IPS DF 4.7 (cell line): ENCODE measurements around the gene CERCAM.

ENCODE experiments used
- DNase-seq: peaks from one replicate; pipeline ENCODE4 v3.0.0-alpha.2; 2013; ENCODE audit warnings: low spot score; ENCODE audit errors: extremely low read depth

CERCAM gene

DNA sequence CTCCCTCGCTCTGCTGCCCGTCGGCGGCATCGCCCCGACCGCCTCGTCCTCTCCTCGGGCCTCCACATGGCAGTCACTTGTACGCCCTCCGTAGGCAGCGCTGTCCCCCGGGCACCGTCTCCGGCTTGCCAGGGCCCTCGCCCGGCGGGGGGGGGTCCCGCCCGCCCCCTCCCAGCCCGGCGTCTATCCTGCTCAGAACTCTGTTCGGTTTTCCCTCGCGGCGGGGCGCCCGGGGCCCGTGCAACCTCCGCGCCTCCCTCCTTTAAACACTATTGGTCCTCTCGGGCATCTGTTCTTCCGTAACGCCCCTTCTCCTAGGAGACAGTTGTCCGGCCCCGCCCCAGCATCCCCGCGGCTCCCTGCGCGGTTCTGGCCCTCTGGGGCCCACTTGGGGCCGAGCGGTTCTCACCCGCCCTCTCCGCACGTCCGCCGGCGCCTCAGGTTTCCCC is 36.0 kb downstream of the CERCAM start:
- no peak for DNase-seq

- no peak for DNase-seq
Observed at GRCh38 chr9:128457207-128457606, 36.5 kb downstream of the CERCAM start.

DNA sequence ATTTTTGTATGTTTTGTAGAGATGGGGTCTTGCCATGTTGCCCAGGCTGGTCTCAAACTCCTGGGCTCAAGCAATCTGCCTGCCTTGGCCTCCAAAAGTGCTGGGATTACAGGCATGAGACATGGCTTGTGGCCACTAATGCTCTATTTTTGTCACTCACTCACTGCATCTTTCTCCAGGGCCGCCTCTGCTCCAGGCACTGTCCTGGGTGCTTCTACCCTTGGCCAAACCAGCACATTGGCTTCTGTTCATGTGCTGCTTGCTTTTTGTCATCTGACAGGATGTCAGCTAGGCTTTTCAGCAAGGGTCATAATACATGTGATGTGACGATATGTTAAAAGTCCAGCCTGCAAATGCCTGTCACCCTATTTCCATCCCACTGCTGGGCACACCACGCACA is 38.4 kb downstream of the CERCAM start:
- no peak for DNase-seq

DNA sequence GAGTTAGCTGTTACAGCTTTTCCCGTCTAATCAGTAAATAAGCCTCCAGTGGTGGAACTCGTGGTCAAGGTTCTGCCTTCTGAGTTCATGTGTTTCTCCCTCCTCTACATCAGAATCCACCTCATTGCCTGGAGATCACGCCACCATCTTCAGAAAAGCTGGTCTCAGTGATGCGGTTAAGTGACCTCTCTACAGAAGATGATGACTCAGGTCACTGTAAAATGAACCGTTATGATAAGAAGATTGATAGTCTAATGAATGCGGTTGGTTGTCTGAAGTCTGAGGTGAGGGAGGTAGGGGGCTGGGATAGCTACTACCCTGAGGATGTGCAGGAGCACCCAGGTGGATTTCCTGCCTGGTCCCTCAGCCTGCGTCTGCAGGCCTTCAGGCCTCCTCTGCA is 48.4 kb downstream of the CERCAM start:
- no peak for DNase-seq

DNA sequence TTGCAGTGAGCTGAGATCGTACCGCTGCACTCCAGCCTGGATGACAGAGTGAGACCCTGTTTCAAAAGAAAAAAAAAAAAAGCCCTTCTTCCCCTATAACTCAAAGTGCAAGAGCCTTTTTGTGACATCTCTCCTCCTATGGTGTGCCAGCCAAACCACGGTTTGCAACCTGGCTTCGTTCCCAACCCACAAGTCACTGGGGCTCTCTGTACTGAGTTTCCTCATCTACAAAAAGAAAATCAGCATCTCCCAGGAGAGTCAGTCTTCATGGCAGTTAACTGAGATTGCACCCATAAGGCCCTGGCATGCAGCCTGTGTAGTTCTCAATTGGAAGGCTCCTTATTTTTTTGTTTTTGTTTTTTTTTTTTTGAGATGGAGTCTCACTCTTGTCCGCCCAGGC is 49.9 kb downstream of the CERCAM start:
- no peak for DNase-seq

DNA sequence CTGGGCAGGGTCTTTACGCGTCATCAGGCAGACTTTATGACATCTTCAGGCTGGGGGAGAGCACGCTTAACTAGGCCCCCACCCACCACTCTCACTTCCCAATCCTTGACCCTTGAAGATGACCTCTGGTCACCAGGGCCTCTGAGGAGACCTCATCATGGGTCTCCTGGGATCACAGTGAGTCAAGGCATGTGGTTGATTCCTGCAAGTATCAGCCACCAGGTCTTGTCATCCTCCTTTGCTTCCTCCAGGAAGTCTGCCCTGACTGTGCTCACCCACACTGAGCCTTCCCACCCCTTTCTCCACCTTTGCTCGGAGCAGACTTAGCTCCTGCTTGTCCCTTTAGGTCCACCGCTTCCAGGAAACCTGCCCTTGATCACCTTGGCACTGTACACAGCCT is 52.4 kb downstream of the CERCAM start:
- DNase-seq, result no peak

GRCh38 chr9:128475867-128476266 is 55.2 kb downstream of the CERCAM start:
- no peak for DNase-seq

- DNase-seq, result no peak
Observed at GRCh38 chr9:128479262-128479661, 58.6 kb downstream of the CERCAM start.

- no peak for DNase-seq
Observed at GRCh38 chr9:128481561-128481960, 60.9 kb downstream of the CERCAM start.

DNA sequence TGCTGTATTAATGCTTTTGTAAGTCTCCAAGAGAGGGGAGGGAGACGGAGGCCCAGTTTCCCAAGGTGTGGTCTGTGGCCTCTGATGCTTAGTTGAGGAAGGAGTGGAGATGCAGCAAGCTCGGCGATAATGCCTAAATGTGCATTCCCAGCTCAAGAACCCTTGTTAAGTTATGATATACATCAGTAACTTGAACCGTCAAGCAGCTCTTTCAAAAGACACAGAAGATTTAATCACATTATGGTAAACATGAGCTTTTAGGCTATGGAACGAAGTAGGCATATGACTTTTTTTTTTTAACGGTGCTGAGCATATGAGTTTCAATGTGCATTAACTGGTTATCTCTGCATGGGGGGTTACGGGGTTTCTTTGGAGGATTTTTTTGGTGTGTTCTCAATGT is 61.5 kb downstream of the CERCAM start:
- DNase-seq, result no peak

DNA sequence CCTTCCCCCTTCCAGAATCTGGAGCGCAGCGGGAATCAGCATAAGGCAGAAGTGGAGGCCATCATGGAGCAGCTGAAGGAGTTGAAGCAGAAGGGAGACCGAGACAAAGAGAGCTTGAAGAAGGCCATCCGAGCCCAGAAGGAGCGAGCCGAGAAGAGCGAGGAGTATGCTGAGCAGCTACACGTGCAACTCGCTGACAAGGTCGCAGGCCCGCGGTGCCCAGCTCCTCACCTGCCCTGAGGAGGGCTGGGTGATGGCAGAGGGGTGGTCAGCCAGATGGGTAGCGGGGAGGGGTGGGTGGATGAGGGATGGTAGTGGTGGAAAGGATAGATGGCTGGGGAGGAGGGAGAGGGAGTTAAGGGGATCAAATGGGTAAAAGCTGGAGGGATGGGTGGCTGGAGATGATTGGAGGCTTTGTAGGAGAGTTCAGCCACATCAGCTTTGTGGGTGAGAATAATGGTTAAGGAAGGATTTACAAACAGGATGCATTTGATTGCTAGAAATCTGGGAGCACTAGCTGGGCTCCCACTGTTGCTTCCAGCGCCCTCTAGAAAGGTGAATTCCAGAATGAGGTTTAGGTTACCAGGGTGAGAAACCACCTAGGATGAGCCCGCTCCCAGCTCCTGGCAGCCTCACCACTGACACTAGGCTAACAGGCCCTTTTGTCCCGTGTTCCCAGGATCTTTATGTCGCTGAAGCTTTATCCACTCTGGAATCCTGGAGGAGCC is 64.2 kb downstream of the CERCAM start:
- DNase-seq, result no peak

GRCh38 chr9:128485414-128485855 is 64.8 kb downstream of the CERCAM start:
- no peak for DNase-seq

- DNase-seq, result no peak
Observed at GRCh38 chr9:128486201-128486600, 65.5 kb downstream of the CERCAM start.
